OCI-LY7 (cell line): Measurements from ENCODE around the gene CCDC182.

Experiments used
- EZH2phosphoT487 ChIP-seq: fragments of 200-600 bp; sonication (generic); IDR thresholded peaks from 2 replicates; pipeline ENCODE4 v1.6.1; 2018; ENCODE audit warnings: low read depth, borderline replicate concordance, mild to moderate bottlenecking, mixed run types, antibody characterized with exemption, low read length, moderate library complexity, mixed read lengths
- TF ChIP-seq, protein P1 (sequence below): fragments of 200-600 bp; sonication (generic); conservative IDR thresholded peaks from 2 replicates; pipeline ENCODE4 v1.5.1; 2014; ENCODE audit warnings: mild to moderate bottlenecking, antibody characterized with exemption, low read length, moderate library complexity, mixed read lengths

DNA sequence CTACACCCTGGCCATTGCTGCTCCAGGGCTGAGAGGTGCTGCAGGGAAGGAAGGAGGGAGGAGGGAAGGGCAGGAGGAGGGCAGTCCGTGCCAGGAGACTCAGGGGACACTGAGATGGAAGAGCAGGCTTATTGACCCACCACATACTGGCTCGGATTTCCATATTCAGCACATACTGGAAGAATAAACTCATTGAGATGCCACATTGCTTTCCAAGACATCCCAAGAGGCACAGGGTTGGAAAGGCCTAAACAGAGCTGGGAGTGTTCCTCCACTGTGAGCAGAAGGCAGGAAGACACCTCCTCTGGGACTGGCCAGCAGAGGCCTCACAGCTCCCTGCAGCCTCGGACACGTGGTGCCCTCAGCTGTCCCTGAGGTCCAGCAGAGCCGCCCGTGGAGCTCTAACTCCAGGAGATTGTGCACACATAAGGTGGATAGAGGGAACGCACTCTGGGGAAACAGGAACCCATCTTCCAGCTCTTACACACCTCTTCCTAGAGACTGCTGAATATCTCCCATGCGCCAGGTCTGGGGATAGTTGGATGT lies 17.4 kb downstream of the CCDC182 start:
- TF ChIP-seq, protein P1, sequence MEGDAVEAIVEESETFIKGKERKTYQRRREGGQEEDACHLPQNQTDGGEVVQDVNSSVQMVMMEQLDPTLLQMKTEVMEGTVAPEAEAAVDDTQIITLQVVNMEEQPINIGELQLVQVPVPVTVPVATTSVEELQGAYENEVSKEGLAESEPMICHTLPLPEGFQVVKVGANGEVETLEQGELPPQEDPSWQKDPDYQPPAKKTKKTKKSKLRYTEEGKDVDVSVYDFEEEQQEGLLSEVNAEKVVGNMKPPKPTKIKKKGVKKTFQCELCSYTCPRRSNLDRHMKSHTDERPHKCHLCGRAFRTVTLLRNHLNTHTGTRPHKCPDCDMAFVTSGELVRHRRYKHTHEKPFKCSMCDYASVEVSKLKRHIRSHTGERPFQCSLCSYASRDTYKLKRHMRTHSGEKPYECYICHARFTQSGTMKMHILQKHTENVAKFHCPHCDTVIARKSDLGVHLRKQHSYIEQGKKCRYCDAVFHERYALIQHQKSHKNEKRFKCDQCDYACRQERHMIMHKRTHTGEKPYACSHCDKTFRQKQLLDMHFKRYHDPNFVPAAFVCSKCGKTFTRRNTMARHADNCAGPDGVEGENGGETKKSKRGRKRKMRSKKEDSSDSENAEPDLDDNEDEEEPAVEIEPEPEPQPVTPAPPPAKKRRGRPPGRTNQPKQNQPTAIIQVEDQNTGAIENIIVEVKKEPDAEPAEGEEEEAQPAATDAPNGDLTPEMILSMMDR, result no peak
- no peak for TF ChIP-seq EZH2phosphoT487
